ENCODE measurements around the gene CYB5R4. TPM values are rescaled to one million over a fixed set of nuclear protein-coding genes. Genes with fewer than 3 reads are reported as not detected.

Gene CYB5R4
- total RNA-seq, 4 donors from 2014 or later = 8.5 to 13.2 (median 10.2) TPM

- peaks cover 0 to 5% (median 0%) of the 10 kb centered on the region in 3 donors for H3K27me3 ChIP-seq
- TF ChIP-seq POLR2A (IDR thresholded peaks at IDR 0.05) (no peak), CTCF (IDR thresholded peaks at IDR 0.05 in 4 of 5, conservative IDR thresholded peaks at IDR 0.05 in 1 of 5) (no peak)
- no peak for ATAC-seq
- no peaks in the 10 kb centered on the region for H3K9me3 ChIP-seq
- H3K27ac ChIP-seq = peak overlapping the region; percentile 84 to 91 (median 89)
- peaks cover 0 to 12% of the 10 kb centered on the region in 2 donors for H3K36me3 ChIP-seq
- no peak for DNase-seq
- in situ Hi-C loops (cut with MboI; ENCODE audit: low sequenced_read_pairs in 4 of 4) = no loop called here
- peak overlapping the region; percentile 88 to 93 (median 90) for H3K4me3 ChIP-seq
- intact Hi-C loops (cut with DNase I; ENCODE audit: low total_unique reads) = no loop called here
- H3K4me1 ChIP-seq = peaks cover 16 to 20% of the 10 kb centered on the region in 2 donors
These were observed 868 bp downstream of the CYB5R4 start for GRCh38 chr6:83860359-83860755.

- DNase-seq = no peak
- no peak for TF ChIP-seq POLR2A (IDR thresholded peaks at IDR 0.05)
- TF ChIP-seq CTCF (IDR thresholded peaks at IDR 0.05 in 4 of 5, conservative IDR thresholded peaks at IDR 0.05 in 1 of 5) = no peak
- peaks cover 0 to 3% (median 0%) of the 10 kb centered on the region in 3 donors for H3K27me3 ChIP-seq
- peaks cover 16 to 20% of the 10 kb centered on the region in 2 donors for H3K4me1 ChIP-seq
- in situ Hi-C loops (cut with MboI; ENCODE audit: low sequenced_read_pairs in 4 of 4) (no loop called here), intact Hi-C loops (cut with DNase I; ENCODE audit: low total_unique reads) (no loop called here)
- no peak for ATAC-seq
- H3K4me3 ChIP-seq = peak overlapping the region; percentile 88 to 93 (median 90)
- H3K9me3 ChIP-seq = no peaks in the 10 kb centered on the region
- H3K27ac ChIP-seq = no peak overlapping the region
- peaks cover 0 to 13% of the 10 kb centered on the region in 2 donors for H3K36me3 ChIP-seq
These were observed 1.4 kb downstream of the CYB5R4 start for GRCh38 chr6:83860782-83861495.

- H3K27ac ChIP-seq = no peak overlapping the region
- DNase-seq (no peak), ATAC-seq (no peak)
- in situ Hi-C loops (cut with MboI; ENCODE audit: low sequenced_read_pairs in 4 of 4) (no loop called here), intact Hi-C loops (cut with DNase I; ENCODE audit: low total_unique reads) (no loop called here)
- TF ChIP-seq POLR2A (IDR thresholded peaks at IDR 0.05) = no peak
- no peak for TF ChIP-seq CTCF (IDR thresholded peaks at IDR 0.05 in 4 of 5, conservative IDR thresholded peaks at IDR 0.05 in 1 of 5)
- no peaks in the 10 kb centered on the region for H3K27me3 ChIP-seq
- no peak overlapping the region for H3K4me3 ChIP-seq
- peaks cover 0 to 18% of the 10 kb centered on the region in 2 donors for H3K36me3 ChIP-seq
- H3K9me3 ChIP-seq = no peaks in the 10 kb centered on the region
- peaks cover 16 to 20% of the 10 kb centered on the region in 2 donors for H3K4me1 ChIP-seq
These were observed 3.4 kb downstream of the CYB5R4 start for GRCh38 chr6:83862776-83863471.

GRCh38 chr6:83867043-83867442 lies 7.6 kb downstream of the CYB5R4 start:
- Histone ChIP-seq H3K27ac (no peak overlapping the region), H3K36me3 (peaks cover 0 to 18% of the 10 kb centered on the region in 2 donors), H3K4me3 (no peak overlapping the region), H3K27me3 (no peaks in the 10 kb centered on the region), H3K4me1 (no peaks in the 10 kb centered on the region), H3K9me3 (no peaks in the 10 kb centered on the region)
- ATAC-seq (no peak), DNase-seq (no peak)
- in situ Hi-C loops (cut with MboI; ENCODE audit: low sequenced_read_pairs in 4 of 4) (no loop called here), intact Hi-C loops (cut with DNase I; ENCODE audit: low total_unique reads) (no loop called here)
- no peak for TF ChIP-seq POLR2A (IDR thresholded peaks at IDR 0.05)
- no peak for TF ChIP-seq CTCF (IDR thresholded peaks at IDR 0.05 in 4 of 5, conservative IDR thresholded peaks at IDR 0.05 in 1 of 5)

Data from gastrocnemius medialis (tissue), 4 donors.